Ishikawa (cell line): ENCODE measurements around the gene EXOC4.

ENCODE experiments used
- CREB1 ChIP-seq: IDR thresholded peaks from 2 replicates; pipeline ENCODE4 v1.6.1; 2012; ENCODE audit warnings: low read depth
- EGR1 ChIP-seq: IDR thresholded peaks from 2 replicates; pipeline ENCODE4 v1.6.1; 2012
- EP300 ChIP-seq: IDR thresholded peaks from 2 replicates; pipeline ENCODE4 v1.6.1; 2012; ENCODE audit warnings: borderline replicate concordance
- FOXM1 ChIP-seq: IDR thresholded peaks from 2 replicates; pipeline ENCODE4 v1.6.1; 2012; ENCODE audit warnings: low read depth, borderline replicate concordance
- MAX ChIP-seq: IDR thresholded peaks from 2 replicates; pipeline ENCODE4 v1.6.1; 2012
- RAD21 ChIP-seq: IDR thresholded peaks from 2 replicates; pipeline ENCODE4 v1.6.1; 2012; ENCODE audit warnings: low read depth
- REST ChIP-seq: IDR thresholded peaks from 2 replicates; pipeline ENCODE4 v1.6.1; 2012; ENCODE audit warnings: low read depth, mild to moderate bottlenecking
- TAF1 ChIP-seq: IDR thresholded peaks from 2 replicates; pipeline ENCODE4 v1.6.1; 2012; ENCODE audit warnings: low read depth, mild to moderate bottlenecking
- TCF12 ChIP-seq: IDR thresholded peaks from 2 replicates; pipeline ENCODE4 v1.6.1; 2012; ENCODE audit warnings: low read depth
- TEAD4 ChIP-seq: IDR thresholded peaks from 2 replicates; pipeline ENCODE4 v1.6.1; 2012
- YY1 ChIP-seq: IDR thresholded peaks from 2 replicates; pipeline ENCODE4 v1.6.1; 2012; ENCODE audit warnings: low read depth

GRCh38 chr7:133354546-133355324 is 101.9 kb downstream of the EXOC4 start:
- TF ChIP-seq MAX (no peak), TEAD4 (no peak), TAF1 (no peak), FOXM1 (no peak), EGR1 (no peak), CREB1 (no peak), REST (no peak), EP300 (no peak), RAD21 (no peak), YY1 (no peak), TCF12 (no peak)
